ENCODE measurements around the gene CAPZA1.

GRCh38 chr1:112651205-112651604 lies 31.6 kb downstream of the CAPZA1 start:
- no peak for TF ChIP-seq CTCF (IDR thresholded peaks at IDR 0.05 in 8 of 11, conservative IDR thresholded peaks at IDR 0.05 in 3 of 11)
- TF ChIP-seq POLR2AphosphoS5 (IDR thresholded peaks at IDR 0.05): no peak
